VCaP (cell line): ENCODE data around the gene COMMD7.

Experiments
- H3K27ac ChIP-seq: fragments of 450-650 bp; 2 replicates; pipeline ENCODE4 v1.5.1; 2017
- TF ChIP-seq, protein P1 (sequence below): fragments of 450-650 bp; conservative IDR thresholded peaks from 2 replicates; pipeline ENCODE4 v1.5.1; 2017; ENCODE audit warnings: mild to moderate bottlenecking, moderate library complexity

COMMD7 gene

GRCh38 chr20:32786059-32786760, 42.9 kb upstream of the COMMD7 start:
- no peak overlapping the region for H3K27ac ChIP-seq

DNA sequence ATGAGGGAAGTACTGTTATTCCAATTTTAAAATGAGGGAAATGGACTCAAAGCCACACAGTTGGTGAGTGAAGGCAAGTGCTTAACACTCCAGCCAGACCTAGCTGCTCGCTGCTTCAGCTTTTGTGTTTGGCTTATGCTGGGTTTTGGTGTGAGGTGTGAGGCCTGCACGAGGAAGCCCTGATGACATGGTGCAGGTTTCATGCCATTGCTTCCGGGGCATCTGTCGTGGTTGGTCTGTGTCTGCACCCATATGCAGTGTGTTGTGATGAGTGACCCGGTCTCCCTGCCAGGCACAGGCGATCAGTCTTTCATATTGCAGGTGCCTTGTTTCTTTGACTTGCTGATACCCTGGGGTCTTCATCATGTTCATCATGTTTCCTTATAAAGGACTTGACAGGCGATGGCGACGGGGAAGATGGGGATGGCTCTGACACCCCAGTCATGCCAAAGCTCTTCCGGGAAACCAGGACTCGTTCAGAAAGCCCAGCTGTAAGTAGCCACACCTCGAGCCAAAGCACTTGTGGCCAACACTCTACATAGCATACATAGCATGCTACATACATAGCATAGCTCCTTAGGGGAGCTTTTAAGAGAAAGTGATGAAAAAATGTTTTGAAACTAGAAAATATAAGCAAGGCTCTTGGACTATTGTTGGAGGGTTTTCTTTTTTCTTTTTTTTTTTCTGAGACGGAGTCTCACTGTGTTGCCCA, 41.3 kb upstream of the COMMD7 start:
- TF ChIP-seq, protein P1, sequence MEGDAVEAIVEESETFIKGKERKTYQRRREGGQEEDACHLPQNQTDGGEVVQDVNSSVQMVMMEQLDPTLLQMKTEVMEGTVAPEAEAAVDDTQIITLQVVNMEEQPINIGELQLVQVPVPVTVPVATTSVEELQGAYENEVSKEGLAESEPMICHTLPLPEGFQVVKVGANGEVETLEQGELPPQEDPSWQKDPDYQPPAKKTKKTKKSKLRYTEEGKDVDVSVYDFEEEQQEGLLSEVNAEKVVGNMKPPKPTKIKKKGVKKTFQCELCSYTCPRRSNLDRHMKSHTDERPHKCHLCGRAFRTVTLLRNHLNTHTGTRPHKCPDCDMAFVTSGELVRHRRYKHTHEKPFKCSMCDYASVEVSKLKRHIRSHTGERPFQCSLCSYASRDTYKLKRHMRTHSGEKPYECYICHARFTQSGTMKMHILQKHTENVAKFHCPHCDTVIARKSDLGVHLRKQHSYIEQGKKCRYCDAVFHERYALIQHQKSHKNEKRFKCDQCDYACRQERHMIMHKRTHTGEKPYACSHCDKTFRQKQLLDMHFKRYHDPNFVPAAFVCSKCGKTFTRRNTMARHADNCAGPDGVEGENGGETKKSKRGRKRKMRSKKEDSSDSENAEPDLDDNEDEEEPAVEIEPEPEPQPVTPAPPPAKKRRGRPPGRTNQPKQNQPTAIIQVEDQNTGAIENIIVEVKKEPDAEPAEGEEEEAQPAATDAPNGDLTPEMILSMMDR, result no peak
- H3K27ac ChIP-seq, result no peak overlapping the region

More at GRCh38 chr20:32786059-32786760, 42.9 kb upstream of the COMMD7 start:
- TF ChIP-seq, protein P1, result no peak

DNA sequence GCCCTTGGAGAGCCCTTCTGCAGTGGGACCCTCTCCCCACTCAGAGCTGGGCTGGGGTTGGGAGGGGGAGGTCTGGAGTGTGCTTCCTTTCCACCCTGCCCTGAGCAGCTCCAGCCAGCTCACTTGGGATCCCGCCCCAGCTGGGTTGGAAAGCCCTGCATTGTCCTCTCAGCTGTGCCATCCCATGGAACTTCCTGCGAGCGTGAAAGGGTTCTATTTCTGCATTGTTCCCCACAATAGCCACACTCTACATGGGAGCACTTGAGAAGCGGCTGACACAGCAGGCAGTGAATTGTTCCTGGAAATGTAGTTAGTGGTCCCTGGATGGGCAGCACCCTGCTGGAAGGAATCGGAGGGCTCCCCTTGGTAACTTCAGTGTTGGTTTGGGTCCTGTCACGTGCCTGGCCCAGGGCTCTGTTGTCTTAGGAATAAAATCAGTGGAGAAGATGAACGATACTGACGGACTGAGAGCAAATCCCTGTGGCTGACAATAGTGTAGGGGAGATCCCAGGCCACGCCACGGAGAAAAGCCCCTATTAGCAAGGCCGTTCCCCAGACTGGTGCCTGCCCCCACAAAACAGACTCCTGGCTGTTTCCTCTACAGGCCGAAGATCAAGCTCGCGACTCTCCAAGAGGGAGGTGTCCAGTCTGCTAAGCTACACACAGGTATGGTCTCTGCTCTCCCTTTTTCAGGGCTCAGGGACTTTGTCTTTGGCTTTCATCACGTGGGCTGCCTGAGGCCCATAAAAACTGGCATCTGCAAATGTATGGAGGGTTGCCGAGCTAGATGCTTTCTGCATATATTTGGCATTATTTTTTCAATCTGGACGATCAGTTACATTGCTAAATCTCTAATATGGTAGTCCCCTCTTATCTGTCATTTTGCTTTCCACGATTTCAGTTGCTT, 37.7 kb upstream of the COMMD7 start:
- TF ChIP-seq, protein P1, result no peak
- H3K27ac ChIP-seq, result no peak overlapping the region

DNA sequence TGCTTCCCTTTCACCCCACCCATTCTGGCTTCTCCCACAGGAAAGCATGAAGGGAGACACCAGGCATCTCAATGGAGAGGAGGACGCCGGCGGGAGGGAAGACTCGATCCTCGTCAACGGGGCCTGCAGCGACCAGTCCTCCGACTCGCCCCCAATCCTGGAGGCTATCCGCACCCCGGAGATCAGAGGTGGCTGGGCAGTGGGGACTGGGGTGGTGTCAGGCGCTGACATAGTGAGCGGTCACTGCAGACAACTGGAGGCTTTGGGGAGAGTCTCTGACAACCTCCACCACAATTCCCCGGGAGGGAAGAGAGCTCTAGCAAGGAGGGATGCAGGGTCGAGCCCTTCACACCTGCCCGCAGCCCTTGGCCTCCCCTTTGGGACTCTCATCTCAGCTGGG, 37.0 kb upstream of the COMMD7 start:
- no peak overlapping the region for H3K27ac ChIP-seq
- TF ChIP-seq, protein P1, result no peak

DNA sequence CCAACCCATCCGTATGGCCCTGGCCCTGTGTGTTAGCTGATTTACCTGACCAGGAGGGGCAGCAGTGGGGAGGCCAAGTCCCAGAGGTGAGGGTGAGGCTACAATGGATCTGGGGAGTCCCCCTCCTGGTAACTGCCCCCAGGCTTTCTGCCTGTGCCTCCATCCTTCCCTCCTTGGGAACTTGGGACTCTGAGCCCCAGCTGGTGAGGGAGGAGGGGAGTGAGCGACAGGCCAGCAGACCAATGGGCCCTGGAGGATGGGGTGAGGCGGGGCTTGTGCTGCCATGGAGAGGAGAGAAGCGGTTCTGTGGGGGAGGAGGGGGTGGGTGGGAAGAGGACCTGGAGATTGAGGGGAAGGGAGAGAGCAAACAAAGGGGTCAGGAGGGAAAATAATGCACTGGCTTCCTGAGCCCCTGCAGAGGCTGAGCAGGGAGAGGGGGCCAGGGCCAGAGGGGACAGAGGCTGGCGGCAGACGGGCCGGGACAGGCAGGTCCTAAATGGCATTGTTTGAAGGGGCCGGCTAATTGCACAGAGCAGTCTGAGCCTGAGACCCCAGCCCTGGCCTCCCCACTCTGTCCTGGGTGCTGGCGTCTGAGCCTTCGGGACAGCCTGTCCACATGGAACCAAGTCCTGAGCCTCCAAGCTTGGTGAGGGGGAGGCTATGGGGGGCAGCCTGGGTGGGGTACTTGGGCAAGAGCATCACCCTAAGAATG, 36.4 kb upstream of the COMMD7 start:
- H3K27ac ChIP-seq, result no peak overlapping the region

GRCh38 chr20:32777177-32777956, 34.1 kb upstream of the COMMD7 start:
- H3K27ac ChIP-seq, result peak overlapping the region; percentile 74

More for the DNA sequence above, 36.4 kb upstream of the COMMD7 start:
- TF ChIP-seq, protein P1, result no peak

More at GRCh38 chr20:32777177-32777956, 34.1 kb upstream of the COMMD7 start:
- TF ChIP-seq, protein P1, result no peak
